HEK293T (cell line): ENCODE results near the gene TANC1.

Experiments
- BHLHE40 ChIP-seq: fragments of 450-650 bp; IDR thresholded peaks from 2 replicates; pipeline ENCODE4 v1.6.1; 2016; ENCODE audit warnings: mild to moderate bottlenecking, moderate library complexity, borderline replicate concordance
- ELF4 ChIP-seq: fragments of 450-650 bp; IDR thresholded peaks from 2 replicates; pipeline ENCODE4 v1.6.1; 2017; ENCODE audit warnings: antibody characterized with exemption
- FOXA1 ChIP-seq: fragments of 450-650 bp; IDR thresholded peaks from 2 replicates; pipeline ENCODE4 v1.6.1; 2016; ENCODE audit warnings: mild to moderate bottlenecking
- FOXK2 ChIP-seq: fragments of 450-650 bp; IDR thresholded peaks from 2 replicates; pipeline ENCODE4 v1.6.1; 2016; ENCODE audit warnings: mild to moderate bottlenecking
- HDGF ChIP-seq: fragments of 450-650 bp; IDR thresholded peaks from 2 replicates; pipeline ENCODE4 v1.6.1; 2017; ENCODE audit warnings: antibody characterized with exemption, borderline replicate concordance
- L3MBTL2 ChIP-seq: fragments of 450-650 bp; conservative IDR thresholded peaks from 2 replicates; pipeline ENCODE4 v1.6.1; 2016; ENCODE audit warnings: mild to moderate bottlenecking
- LEF1 ChIP-seq: fragments of 450-650 bp; IDR thresholded peaks from 2 replicates; pipeline ENCODE4 v1.6.1; 2017; ENCODE audit warnings: mild to moderate bottlenecking, borderline replicate concordance
- SP1 ChIP-seq: fragments of 450-650 bp; IDR thresholded peaks from 2 replicates; pipeline ENCODE4 v1.6.1; 2017
- SUZ12 ChIP-seq: fragments of 450-650 bp; IDR thresholded peaks from 2 replicates; pipeline ENCODE4 v1.6.1; 2016; ENCODE audit warnings: mild to moderate bottlenecking
- TARDBP ChIP-seq: fragments of 450-650 bp; IDR thresholded peaks from 2 replicates; pipeline ENCODE4 v1.6.1; 2016
- TF ChIP-seq, protein P1 (sequence below): fragments of 450-650 bp; IDR thresholded peaks from 2 replicates; pipeline ENCODE4 v1.6.1; 2016

DNA sequence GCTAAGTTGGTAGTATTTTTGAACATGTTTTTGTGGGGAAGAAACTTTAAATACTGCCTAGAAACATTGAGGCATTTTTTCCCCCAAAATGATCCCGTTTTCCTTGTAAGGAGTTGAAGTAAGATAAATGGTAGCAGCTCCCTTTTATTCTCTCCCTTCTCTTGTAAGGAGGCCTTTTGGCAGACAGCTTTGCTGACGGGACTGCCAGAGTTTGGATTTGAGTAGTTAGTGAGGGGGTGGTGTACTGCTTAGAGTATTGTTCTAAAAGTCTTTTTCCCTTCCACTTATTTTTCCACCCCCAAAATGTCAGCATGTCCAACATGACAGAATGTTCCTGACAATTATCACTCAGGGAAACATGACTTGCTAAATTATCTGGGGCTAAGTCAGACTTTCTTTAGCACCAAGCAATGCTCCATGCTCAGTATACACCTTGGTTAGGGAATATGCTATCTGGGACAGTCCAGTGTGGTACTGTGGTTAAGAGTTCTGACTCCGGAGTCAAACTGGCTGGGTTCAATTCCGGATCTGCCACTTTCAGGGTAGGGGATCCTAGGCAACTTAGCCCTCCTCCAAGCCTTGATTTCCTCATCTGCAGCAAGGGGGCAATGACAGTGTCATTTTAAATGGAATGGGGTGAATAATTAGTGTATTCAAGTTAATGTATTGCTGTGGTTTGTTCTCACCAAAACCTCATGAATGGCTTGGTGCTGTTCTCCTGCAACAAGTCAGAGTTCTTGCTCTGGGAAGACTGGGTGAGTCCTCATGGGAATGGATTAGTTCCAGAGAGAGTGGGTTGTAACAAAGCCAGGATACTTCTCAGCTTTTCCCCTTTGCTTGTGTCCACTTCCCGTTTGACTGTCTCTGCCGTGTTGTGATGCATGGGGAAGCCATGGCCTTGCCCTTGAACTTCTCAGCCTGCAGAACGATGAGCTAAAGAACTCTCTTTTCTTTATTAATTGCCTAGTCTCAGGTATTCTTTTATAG, 116.2 kb downstream of the TANC1 start:
- TF ChIP-seq SUZ12 (no peak), TARDBP (no peak), L3MBTL2 (no peak), LEF1 (no peak), BHLHE40 (no peak), FOXK2 (no peak), ELF4 (no peak), HDGF (no peak), FOXA1 (no peak), SP1 (no peak)
- TF ChIP-seq, protein P1, sequence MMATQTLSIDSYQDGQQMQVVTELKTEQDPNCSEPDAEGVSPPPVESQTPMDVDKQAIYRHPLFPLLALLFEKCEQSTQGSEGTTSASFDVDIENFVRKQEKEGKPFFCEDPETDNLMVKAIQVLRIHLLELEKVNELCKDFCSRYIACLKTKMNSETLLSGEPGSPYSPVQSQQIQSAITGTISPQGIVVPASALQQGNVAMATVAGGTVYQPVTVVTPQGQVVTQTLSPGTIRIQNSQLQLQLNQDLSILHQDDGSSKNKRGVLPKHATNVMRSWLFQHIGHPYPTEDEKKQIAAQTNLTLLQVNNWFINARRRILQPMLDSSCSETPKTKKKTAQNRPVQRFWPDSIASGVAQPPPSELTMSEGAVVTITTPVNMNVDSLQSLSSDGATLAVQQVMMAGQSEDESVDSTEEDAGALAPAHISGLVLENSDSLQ, result no peak
